Neural cell (in vitro differentiated cells): ENCODE results near the gene NDUFS7.

Experiments used
- EZH2 ChIP-seq: fragments of 200-600, 300-800 bp; shearing (Covaris generic), sonication (generic); IDR thresholded peaks from 2 replicates; pipeline ENCODE4 v1.6.1; 2014; ENCODE audit warnings: antibody characterized with exemption, low read length, borderline replicate concordance, mild to moderate bottlenecking; ENCODE audit not compliant: insufficient read depth, poor library complexity, severe bottlenecking
- POLR2AphosphoS5 ChIP-seq: IDR thresholded peaks from 2 replicates; pipeline ENCODE4 v1.6.1; 2012
- REST ChIP-seq: IDR thresholded peaks from 2 replicates; pipeline ENCODE4 v1.6.1; 2012; ENCODE audit warnings: borderline replicate concordance
- SMC3 ChIP-seq: fragments of 450-650 bp; conservative IDR thresholded peaks from 2 replicates; pipeline ENCODE4 v1.6.1; 2014; ENCODE audit warnings: antibody characterized with exemption, mild to moderate bottlenecking, moderate library complexity; ENCODE audit not compliant: poor library complexity
- TAF1 ChIP-seq: IDR thresholded peaks from 2 replicates; pipeline ENCODE4 v1.6.1; 2012; ENCODE audit warnings: low read depth
- TF ChIP-seq, protein P1 (sequence below): fragments of 450-650 bp; IDR thresholded peaks from 2 replicates; pipeline ENCODE4 v1.5.1; 2014; ENCODE audit warnings: antibody characterized with exemption, mild to moderate bottlenecking, moderate library complexity; ENCODE audit not compliant: poor library complexity, severe bottlenecking

- TF ChIP-seq, protein P1, sequence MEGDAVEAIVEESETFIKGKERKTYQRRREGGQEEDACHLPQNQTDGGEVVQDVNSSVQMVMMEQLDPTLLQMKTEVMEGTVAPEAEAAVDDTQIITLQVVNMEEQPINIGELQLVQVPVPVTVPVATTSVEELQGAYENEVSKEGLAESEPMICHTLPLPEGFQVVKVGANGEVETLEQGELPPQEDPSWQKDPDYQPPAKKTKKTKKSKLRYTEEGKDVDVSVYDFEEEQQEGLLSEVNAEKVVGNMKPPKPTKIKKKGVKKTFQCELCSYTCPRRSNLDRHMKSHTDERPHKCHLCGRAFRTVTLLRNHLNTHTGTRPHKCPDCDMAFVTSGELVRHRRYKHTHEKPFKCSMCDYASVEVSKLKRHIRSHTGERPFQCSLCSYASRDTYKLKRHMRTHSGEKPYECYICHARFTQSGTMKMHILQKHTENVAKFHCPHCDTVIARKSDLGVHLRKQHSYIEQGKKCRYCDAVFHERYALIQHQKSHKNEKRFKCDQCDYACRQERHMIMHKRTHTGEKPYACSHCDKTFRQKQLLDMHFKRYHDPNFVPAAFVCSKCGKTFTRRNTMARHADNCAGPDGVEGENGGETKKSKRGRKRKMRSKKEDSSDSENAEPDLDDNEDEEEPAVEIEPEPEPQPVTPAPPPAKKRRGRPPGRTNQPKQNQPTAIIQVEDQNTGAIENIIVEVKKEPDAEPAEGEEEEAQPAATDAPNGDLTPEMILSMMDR = no peak
- TF ChIP-seq EZH2 (no peak), TAF1 (no peak), REST (no peak), POLR2AphosphoS5 (no peak), SMC3 (no peak)
Measured at GRCh38 chr19:1384478-1385110, 887 bp downstream of the NDUFS7 start.
